NCI-H146 treated with DMSO at 0.1 percent for 48 hours (cell line): Measurements from ENCODE around the gene NUDT4B.
"Not testable (repeated sequence)": the region's sequence is repeated elsewhere in the genome, so short reads cannot be mapped to it uniquely, and the experiment has no call there.

Experiments used
- DNase-seq: peaks from one replicate; lab custom pipeline; 2025; ENCODE audit not compliant: unreplicated experiment; lab: John Stamatoyannopoulos, UW

The NUDT4B gene

DNA sequence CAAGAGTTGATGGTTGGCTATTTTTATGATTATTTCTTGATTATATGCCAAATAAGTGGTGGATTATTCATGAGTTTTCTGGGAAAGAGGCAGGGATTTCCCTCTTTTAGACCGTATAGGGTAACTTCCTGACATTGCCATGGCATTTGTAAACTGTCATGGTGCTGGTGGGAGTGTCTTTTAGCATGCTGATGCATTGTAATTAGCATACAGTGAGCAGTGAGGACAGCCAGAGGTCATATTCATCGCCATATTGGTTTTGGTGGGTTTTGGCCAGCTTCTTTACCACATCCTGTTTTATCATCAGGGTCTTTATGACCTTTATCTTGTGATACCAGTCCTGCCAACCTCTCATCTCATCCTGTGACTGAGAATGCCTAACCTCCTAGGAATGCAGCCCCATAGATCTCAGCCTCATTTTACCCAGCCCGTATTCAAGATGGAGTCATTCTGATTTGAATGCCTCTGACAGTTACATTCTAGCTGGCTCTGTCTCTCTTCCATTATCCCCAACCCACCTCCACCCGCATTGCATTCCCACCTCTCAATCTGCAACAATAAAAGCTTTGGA lies 45.3 kb downstream of the NUDT4B start:
- not testable (repeated sequence) for DNase-seq
